Measurements from ENCODE around the gene KAT14.
"Not testable (repeated sequence)": the region's sequence is repeated elsewhere in the genome, so short reads cannot be mapped to it uniquely, and the experiment has no call there.

KAT14 gene

GRCh38 chr20:18137412-18138265, at the start of gene KAT14, which contains the start of gene PET117:
KAT14 (plus strand) TSS chr20:18137863; CDS start chr20:18142661, 4,798 bp downstream.
PET117 (plus strand) TSS chr20:18137863; CDS start chr20:18137956, 93 bp downstream.
- DNase-seq: no peak

- not testable (repeated sequence) for DNase-seq
These were observed 49.4 kb upstream of the KAT14 start for GRCh38 chr20:18088298-18088697.

GRCh38 chr20:18088841-18089240, 48.8 kb upstream of the KAT14 start:
- DNase-seq: not testable (repeated sequence)

- DNase-seq: no peak
These were observed 47.6 kb upstream of the KAT14 start for GRCh38 chr20:18090044-18090443.

- no peak for DNase-seq
These were observed 47.2 kb upstream of the KAT14 start for GRCh38 chr20:18090477-18090876.

GRCh38 chr20:18091623-18092022, 46.0 kb upstream of the KAT14 start:
- DNase-seq: no peak

- no peak for DNase-seq
These were observed 44.8 kb upstream of the KAT14 start for GRCh38 chr20:18092890-18093289.

- DNase-seq: no peak
These were observed 44.3 kb upstream of the KAT14 start for GRCh38 chr20:18093388-18093787.

- no peak for DNase-seq
These were observed 43.5 kb upstream of the KAT14 start for GRCh38 chr20:18094191-18094590.

- not testable (repeated sequence) for DNase-seq
These were observed 37.1 kb upstream of the KAT14 start for GRCh38 chr20:18100569-18100968.

- DNase-seq: no peak
These were observed 36.4 kb upstream of the KAT14 start for GRCh38 chr20:18101125-18101810.

- no peak for DNase-seq
These were observed 34.2 kb upstream of the KAT14 start for GRCh38 chr20:18103497-18103896.

- DNase-seq: no peak
These were observed 29.3 kb upstream of the KAT14 start for GRCh38 chr20:18108326-18108725.

- DNase-seq: not testable (repeated sequence)
These were observed 9.1 kb upstream of the KAT14 start for GRCh38 chr20:18128574-18128973.

- no peak for DNase-seq
These were observed 5.0 kb upstream of the KAT14 start for GRCh38 chr20:18132663-18133062.

GRCh38 chr20:18133962-18134361, 3.7 kb upstream of the KAT14 start:
- DNase-seq: no peak

- DNase-seq: no peak
These were observed 561 bp downstream of the KAT14 start for GRCh38 chr20:18138266-18138582.

GRCh38 chr20:18138639-18139583, 1.2 kb downstream of the KAT14 start:
- DNase-seq: no peak

GRCh38 chr20:18139832-18140231, 2.2 kb downstream of the KAT14 start:
- DNase-seq: no peak

- no peak for DNase-seq
These were observed 7.0 kb downstream of the KAT14 start for GRCh38 chr20:18144541-18145099.

GRCh38 chr20:18154342-18154741, 16.7 kb downstream of the KAT14 start:
- DNase-seq: no peak

- DNase-seq: no peak
These were observed 18.4 kb downstream of the KAT14 start for GRCh38 chr20:18156045-18156444.

- DNase-seq: no peak
These were observed 26.7 kb downstream of the KAT14 start for GRCh38 chr20:18164356-18164755.

Data from NCI-H1436 treated with DMSO at 0.1 percent for 48 hours (cell line).